Measurements from ENCODE around the gene CENPL. TPM values are rescaled to one million over a fixed set of nuclear protein-coding genes. Genes with fewer than 3 reads are reported as not detected.
"Not testable (repeated sequence)": the region's sequence is repeated elsewhere in the genome, so short reads cannot be mapped to it uniquely, and the experiment has no call there.

The CENPL gene
- polyA plus RNA-seq, 1 donor = 15.7 TPM

- DNase-seq = not testable (repeated sequence)
Observed at GRCh38 chr1:173859547-173859946, 34.9 kb upstream of the CENPL start.

- no peak for DNase-seq
Observed at GRCh38 chr1:173857363-173857917, 32.8 kb upstream of the CENPL start.

GRCh38 chr1:173856903-173857302 lies 32.2 kb upstream of the CENPL start:
- DNase-seq = no peak

GRCh38 chr1:173856014-173856413 lies 31.3 kb upstream of the CENPL start:
- DNase-seq = no peak

GRCh38 chr1:173853074-173853473 lies 28.4 kb upstream of the CENPL start:
- no peak for DNase-seq

GRCh38 chr1:173852105-173852504 lies 27.4 kb upstream of the CENPL start:
- DNase-seq = no peak

GRCh38 chr1:173832748-173833147 lies 8.1 kb upstream of the CENPL start:
- no peak for DNase-seq

- DNase-seq = no peak
Observed at GRCh38 chr1:173827611-173828010, 2.9 kb upstream of the CENPL start.

GRCh38 chr1:173823781-173824314 lies 835 bp downstream of the CENPL start:
- DNase-seq = peak; percentile 1

- no peak for DNase-seq
Observed at GRCh38 chr1:173821680-173822079, 3.0 kb downstream of the CENPL start.

- no peak for DNase-seq
Observed at GRCh38 chr1:173818459-173818858, 6.2 kb downstream of the CENPL start.

GRCh38 chr1:173813654-173814053 lies 11.0 kb downstream of the CENPL start:
- DNase-seq = not testable (repeated sequence)

GRCh38 chr1:173802961-173803360 lies 21.7 kb downstream of the CENPL start:
- no peak for DNase-seq

GRCh38 chr1:173799995-173800394 lies 24.7 kb downstream of the CENPL start:
- DNase-seq = not testable (repeated sequence)

- DNase-seq = no peak
Observed at GRCh38 chr1:173798078-173798477, 26.6 kb downstream of the CENPL start.

GRCh38 chr1:173789841-173790240 lies 34.8 kb downstream of the CENPL start:
- no peak for DNase-seq

GRCh38 chr1:173784997-173785396 lies 39.7 kb downstream of the CENPL start:
- no peak for DNase-seq

GRCh38 chr1:173779936-173780335 lies 44.7 kb downstream of the CENPL start:
- no peak for DNase-seq

- no peak for DNase-seq
Observed at GRCh38 chr1:173775578-173776226, 49.0 kb downstream of the CENPL start.

- DNase-seq = no peak
Observed at GRCh38 chr1:173771560-173771959, 53.1 kb downstream of the CENPL start.

- DNase-seq = not testable (repeated sequence)
Observed at GRCh38 chr1:173770330-173770729, 54.4 kb downstream of the CENPL start.

GRCh38 chr1:173768827-173769226 lies 55.9 kb downstream of the CENPL start:
- DNase-seq = no peak

- DNase-seq = no peak
Observed at GRCh38 chr1:173768206-173768605, 56.5 kb downstream of the CENPL start.

- not testable (repeated sequence) for DNase-seq
Observed at GRCh38 chr1:173764331-173764730, 60.4 kb downstream of the CENPL start.

Measured in left kidney (tissue), 2 donors.